PC-3 (cell line): ENCODE results near the gene TMEFF2.

Experiments
- CTCF ChIP-seq: fragments of 300-600 bp; sonication (generic); conservative IDR thresholded peaks from 2 replicates; pipeline ENCODE4 v1.5.1; 2017; ENCODE audit warnings: antibody characterized with exemption, low read depth, mild to moderate bottlenecking, low read length
- EZH2 ChIP-seq: fragments of 300-600 bp; sonication (generic); IDR thresholded peaks from one replicate; pipeline ENCODE4 v1.6.1; 2017; ENCODE audit warnings: antibody characterized with exemption, mild to moderate bottlenecking, low read length; ENCODE audit not compliant: unreplicated experiment
- EZH2phosphoT487 ChIP-seq: fragments of 300-600 bp; sonication (generic); IDR thresholded peaks from 2 replicates; pipeline ENCODE4 v1.6.1; 2018; ENCODE audit warnings: mild to moderate bottlenecking, antibody characterized with exemption, low read length, borderline replicate concordance

GRCh38 chr2:192053921-192054320 is 140.8 kb downstream of the TMEFF2 start:
- no peak for TF ChIP-seq EZH2
- TF ChIP-seq CTCF = no peak
- no peak for TF ChIP-seq EZH2phosphoT487
